Measurements from ENCODE around the gene PRPS1. TPM values are rescaled to one million over a fixed set of nuclear protein-coding genes. Genes with fewer than 3 reads are reported as not detected.
"Not testable (repeated sequence)": the region's sequence is repeated elsewhere in the genome, so short reads cannot be mapped to it uniquely, and the experiment has no call there.

The PRPS1 gene
- total RNA-seq, 2 donors from 2014 or later, result 51.6 to 62.7 TPM

- Mint-ChIP-seq H3K4me3 (no peak overlapping the region), H3K36me3 (ENCODE audit: low read depth) (no peaks in the 10 kb centered on the region), H3K4me1 (peaks cover 14% of the 10 kb centered on the region), H3K27ac (no peak overlapping the region), H3K9me3 (peaks cover 21% of the 10 kb centered on the region), H3K27me3 (ENCODE audit: insufficient read depth) (peaks cover 10% of the 10 kb centered on the region)
- 57% methylated on average over 3 of the region's 4 CpGs; no CpG with 5 or more reads in 1 of the 2 experiments for WGBS, 2 experiments (ENCODE audit: insufficient coverage in 1 of 2, insufficient read length in 1 of 2)
- H3K36me3 ChIP-seq (ENCODE audit: control insufficient read depth, insufficient read depth, low read length), result no peaks in the 10 kb centered on the region
- H3K4me3 ChIP-seq (ENCODE audit: low read length), result no peak overlapping the region
- H3K9me3 ChIP-seq (ENCODE audit: control insufficient read depth, low read length), result no peaks in the 10 kb centered on the region
- H3K9ac ChIP-seq (ENCODE audit: extremely low read depth, low read length, poor library complexity, severe bottlenecking), result no peak overlapping the region
- H3K27me3 ChIP-seq (ENCODE audit: control insufficient read depth, insufficient read depth, low read length, poor library complexity, severe bottlenecking), result no peaks in the 10 kb centered on the region
- H3K4me1 ChIP-seq (ENCODE audit: control insufficient read depth, insufficient read depth, low read length), result no peaks in the 10 kb centered on the region
- DNase-seq, result peak; percentile 76
- H3K27ac ChIP-seq (ENCODE audit: low read depth, low read length), result no peak overlapping the region
- no peak for TF ChIP-seq CTCF (conservative IDR thresholded peaks at IDR 0.05)
Measured at GRCh38 chrX:107669261-107669660, 41.0 kb downstream of the PRPS1 start.

- H3K36me3 Mint-ChIP-seq (ENCODE audit: low read depth), result no peaks in the 10 kb centered on the region
- H3K9me3 ChIP-seq (ENCODE audit: control insufficient read depth, low read length), result no peaks in the 10 kb centered on the region
- no peak for TF ChIP-seq CTCF (conservative IDR thresholded peaks at IDR 0.05)
- 72 to 100% methylated on average over 1 to 4 of the region's 5 CpGs for WGBS, 2 experiments (ENCODE audit: insufficient coverage in 1 of 2, insufficient read length in 1 of 2)
- H3K9ac ChIP-seq (ENCODE audit: extremely low read depth, low read length, poor library complexity, severe bottlenecking), result no peak overlapping the region
- peaks cover 18% of the 10 kb centered on the region for H3K27me3 Mint-ChIP-seq (ENCODE audit: insufficient read depth)
- no peak overlapping the region for H3K27ac Mint-ChIP-seq
- peak; percentile 46 for DNase-seq
- H3K4me1 ChIP-seq (ENCODE audit: control insufficient read depth, insufficient read depth, low read length), result no peaks in the 10 kb centered on the region
- peaks cover 1% of the 10 kb centered on the region for H3K27me3 ChIP-seq (ENCODE audit: control insufficient read depth, insufficient read depth, low read length, poor library complexity, severe bottlenecking)
- peaks cover 17% of the 10 kb centered on the region for H3K4me1 Mint-ChIP-seq
- no peaks in the 10 kb centered on the region for H3K36me3 ChIP-seq (ENCODE audit: control insufficient read depth, insufficient read depth, low read length)
- H3K27ac ChIP-seq (ENCODE audit: low read depth, low read length), result no peak overlapping the region
- no peak overlapping the region for H3K4me3 Mint-ChIP-seq
- no peak overlapping the region for H3K4me3 ChIP-seq (ENCODE audit: low read length)
- H3K9me3 Mint-ChIP-seq, result peaks cover 26% of the 10 kb centered on the region
Measured at GRCh38 chrX:107669885-107670628, 41.7 kb downstream of the PRPS1 start.

- H3K36me3 Mint-ChIP-seq (ENCODE audit: low read depth); H3K36me3 ChIP-seq (ENCODE audit: control insufficient read depth, insufficient read depth, low read length); H3K4me3 ChIP-seq (ENCODE audit: low read length); H3K9ac ChIP-seq (ENCODE audit: extremely low read depth, low read length, poor library complexity, severe bottlenecking); H3K4me1 ChIP-seq (ENCODE audit: control insufficient read depth, insufficient read depth, low read length); H3K27ac Mint-ChIP-seq; H3K4me3 Mint-ChIP-seq; DNase-seq; H3K27ac ChIP-seq (ENCODE audit: low read depth, low read length); H3K9me3 ChIP-seq (ENCODE audit: control insufficient read depth, low read length): not testable (repeated sequence)
- H3K9me3 Mint-ChIP-seq, result peaks cover 22% of the 10 kb centered on the region
- peaks cover 30% of the 10 kb centered on the region for H3K27me3 Mint-ChIP-seq (ENCODE audit: insufficient read depth)
- peaks cover 23% of the 10 kb centered on the region for H3K4me1 Mint-ChIP-seq
- H3K27me3 ChIP-seq (ENCODE audit: control insufficient read depth, insufficient read depth, low read length, poor library complexity, severe bottlenecking), result peaks cover 11% of the 10 kb centered on the region
- 92% methylated on average over 9 of the region's 9 CpGs; no CpG with 5 or more reads in 1 of the 2 experiments for WGBS, 2 experiments (ENCODE audit: insufficient coverage in 1 of 2, insufficient read length in 1 of 2)
Measured at GRCh38 chrX:107671256-107671655, 42.9 kb downstream of the PRPS1 start.
